Heart left ventricle (tissue), 16 donors: ENCODE results near the gene C6orf132. TPM values are rescaled to one million over a fixed set of nuclear protein-coding genes. Genes with fewer than 3 reads are reported as not detected.

Source experiments
- ATAC-seq, 4 donors: fragments of 200-7000 bp; cut with Tn5 transposase; one replicate each; pipeline ENCODE4 v1.9.1; 2020 to 2022; ENCODE audit warnings: moderate library complexity in 4 of 4, mild to moderate bottlenecking in 3 of 4, moderate number of reproducible peaks in 1 of 4
- DNase-seq, 5 donors: peaks; one replicate each; pipeline ENCODE4 v3.0.0-alpha.2; 2020
- H3K27ac ChIP-seq, 12 donors: fragments of 200-600 bp; sonication (generic) in 4 of 12; one replicate each; pipeline versions ENCODE4 v1.5.0 to v1.8.0; 2016 to 2022; ENCODE audit warnings: mild to moderate bottlenecking in 2 of 12
- H3K27me3 ChIP-seq, 9 donors: fragments of 200-600 bp; sonication (generic) in 2 of 9; one replicate each; pipeline versions ENCODE4 v1.5.1 to v1.8.0; 2016 to 2022; ENCODE audit warnings: mild to moderate bottlenecking in 3 of 9
- H3K36me3 ChIP-seq, 9 donors: fragments of 200-600 bp; sonication (generic) in 2 of 9; one replicate each; pipeline versions ENCODE4 v1.5.0 to v1.8.0; 2018 to 2022; ENCODE audit warnings: mild to moderate bottlenecking in 2 of 9
- H3K4me1 ChIP-seq, 12 donors: fragments of 200-600 bp; sonication (generic) in 4 of 12; one replicate each; pipeline versions ENCODE4 v1.5.0 to v1.8.0; 2016 to 2022; ENCODE audit warnings: mild to moderate bottlenecking in 3 of 12
- H3K4me3 ChIP-seq, 12 donors: fragments of 200-600 bp; sonication (generic) in 4 of 12; one replicate each; pipeline versions ENCODE4 v1.5.0 to v1.8.0; 2017 to 2022; ENCODE audit warnings: mild to moderate bottlenecking in 9 of 12, moderate library complexity in 4 of 12
- H3K9me3 ChIP-seq, 12 donors: fragments of 200-600 bp; sonication (generic) in 4 of 12; one replicate each; pipeline versions ENCODE4 v1.5.0 to v1.8.0; 2016 to 2022; ENCODE audit warnings: mild to moderate bottlenecking in 1 of 12
- POLR2A ChIP-seq, 2 donors: fragments of 450-650 bp; IDR thresholded peaks; one replicate each; pipeline ENCODE4 v1.6.1; 2017; ENCODE audit warnings: antibody characterized with exemption in 2 of 2, mild to moderate bottlenecking in 2 of 2, moderate library complexity in 2 of 2
- WGBS, 4 donors: extraction: QIAGEN DNeasy Blood & Tissue Kit in 2 of 4; methylation state at CpG; one replicate each; pipeline versions ENCODE4 v1.1.5 to v1.1.7; 2013 to 2018; 5-methylcytosine and 5-hydroxymethylcytosine counted together
- intact Hi-C, 10 donors: fragments of 100-400 bp; cut with DNase I; formaldehyde crosslinking; loops; one replicate each; pipeline versions ENCODE4 v1.11.1 to v1.14.2; 2022
- polyA plus RNA-seq, 2 donors: library from polyadenylated mRNA; stranded (reverse); fragments of 200-250 nt; gene quantifications; one replicate each; pipeline ENCODE4 v1.2.3, GENCODE V29; 2013
- total RNA-seq, 9 donors: library from RNA; depleted of rRNA in 2 of 9; stranded (reverse); fragments of >200 nt in 2 of 9; fragmentation: NEBNext Ultra II Directional in 3 of 9; extraction: Animal tissue kit (Norgen Biotek cat#: 25700) in 3 of 9; gene quantifications; one replicate each; pipeline versions ENCODE4 v1.1.0 to v1.2.4, GENCODE V29; 2016 to 2023
- TF ChIP-seq, protein P1 (sequence below), 12 donors: fragments of 200-600 bp; sonication (generic) in 4 of 12; IDR thresholded peaks; one replicate each; pipeline versions ENCODE4 v1.5.0 to v1.8.0; 2018 to 2022; ENCODE audit warnings: antibody characterized with exemption in 12 of 12, mild to moderate bottlenecking in 5 of 12
- donor health status: ischemic (EF 13 %, LVEDD 7.1; RV severe dilation, severe dysfunction).
- donor health status: healthy with polysubstance abuse.
- donor health status: DM: no; HTN: yes; CAD: no.
- donor health status: DM: no; HTN: no; CAD: no.
- donor health status: ischemic (EF 25% LVEDD 6.9; RV normal size, moderate dysfunction).
- donor health status: ischemic (EF 25% LVEDD 5.7; RV mildly dilated, moderate dysfunction).
- donor health status: healthy.
- donor health status: DM: yes; HTN: yes; CAD: no.
- donor health status: ischemic (EF 35%, LVEDD 5.7; RV mildly dilated, moderate dysfunction).
- donor health status: nonischemic (EF 11% LVEDD 7.7; RV severe dilation, severe dysfunction).
- donor health status: DM: yes; HTN: yes; CAD: no.
- donor health status: PGD.
- donor health status: ischemic (EF 29% LVEDD 5.4; RV normal size, mild dysfunction).
- donor health status: nonischemic (EF 23%, LVEDD 6.1; RV moderate dilation, normal function).

The C6orf132 gene
- total and polyA plus RNA-seq, 11 donors, result 0.30 to 5.7 (median 2.2) TPM

DNA sequence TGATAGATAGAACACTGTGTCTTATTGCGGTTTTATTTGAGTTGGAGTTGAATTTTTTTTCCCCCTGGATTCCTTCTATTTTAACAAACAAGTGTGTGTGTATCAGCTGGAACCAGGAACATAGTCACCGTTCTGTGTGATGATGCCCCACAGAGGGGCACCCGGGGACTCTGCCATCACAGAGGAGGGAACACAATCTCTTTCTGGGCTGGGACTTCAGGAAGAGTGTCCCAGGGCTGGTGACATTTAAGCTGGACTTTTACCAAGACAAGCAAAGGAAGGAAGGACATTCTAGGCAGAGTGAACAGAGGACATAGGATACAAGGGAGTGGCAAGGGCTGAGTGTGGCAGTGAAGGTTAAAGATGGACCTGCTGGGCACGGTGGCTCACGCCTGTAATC lies 58.9 kb downstream of the C6orf132 start:
- H3K27me3 ChIP-seq, result no peaks in the 10 kb centered on the region
- ATAC-seq (peak; percentile 17 to 76 (median 56)), DNase-seq (peak in 2 of 5 donors; percentile 19 to 58)
- H3K4me1 ChIP-seq, result peaks cover 0 to 42% (median 10%) of the 10 kb centered on the region in 12 donors
- WGBS, 4 donors, result 40 to 60% (median 57%) methylated on average over 5 of the region's 5 CpGs
- no peaks in the 10 kb centered on the region for H3K9me3 ChIP-seq
- no peak for TF ChIP-seq POLR2A (IDR thresholded peaks at IDR 0.05)
- TF ChIP-seq, protein P1, sequence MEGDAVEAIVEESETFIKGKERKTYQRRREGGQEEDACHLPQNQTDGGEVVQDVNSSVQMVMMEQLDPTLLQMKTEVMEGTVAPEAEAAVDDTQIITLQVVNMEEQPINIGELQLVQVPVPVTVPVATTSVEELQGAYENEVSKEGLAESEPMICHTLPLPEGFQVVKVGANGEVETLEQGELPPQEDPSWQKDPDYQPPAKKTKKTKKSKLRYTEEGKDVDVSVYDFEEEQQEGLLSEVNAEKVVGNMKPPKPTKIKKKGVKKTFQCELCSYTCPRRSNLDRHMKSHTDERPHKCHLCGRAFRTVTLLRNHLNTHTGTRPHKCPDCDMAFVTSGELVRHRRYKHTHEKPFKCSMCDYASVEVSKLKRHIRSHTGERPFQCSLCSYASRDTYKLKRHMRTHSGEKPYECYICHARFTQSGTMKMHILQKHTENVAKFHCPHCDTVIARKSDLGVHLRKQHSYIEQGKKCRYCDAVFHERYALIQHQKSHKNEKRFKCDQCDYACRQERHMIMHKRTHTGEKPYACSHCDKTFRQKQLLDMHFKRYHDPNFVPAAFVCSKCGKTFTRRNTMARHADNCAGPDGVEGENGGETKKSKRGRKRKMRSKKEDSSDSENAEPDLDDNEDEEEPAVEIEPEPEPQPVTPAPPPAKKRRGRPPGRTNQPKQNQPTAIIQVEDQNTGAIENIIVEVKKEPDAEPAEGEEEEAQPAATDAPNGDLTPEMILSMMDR (IDR thresholded peaks at IDR 0.05), result no peak
- H3K27ac ChIP-seq, result peak overlapping the region in 9 of 12 donors; percentile 17 to 87 (median 54)
- H3K4me3 ChIP-seq, result no peak overlapping the region
- peaks cover 0 to 47% (median 26%) of the 10 kb centered on the region in 9 donors for H3K36me3 ChIP-seq
- intact Hi-C loops, result loop anchor here in 1 of 10 donors (10.0 kb wide), 1 partner anchor 461 kb away; no protein-coding TSS in a partner anchor

DNA sequence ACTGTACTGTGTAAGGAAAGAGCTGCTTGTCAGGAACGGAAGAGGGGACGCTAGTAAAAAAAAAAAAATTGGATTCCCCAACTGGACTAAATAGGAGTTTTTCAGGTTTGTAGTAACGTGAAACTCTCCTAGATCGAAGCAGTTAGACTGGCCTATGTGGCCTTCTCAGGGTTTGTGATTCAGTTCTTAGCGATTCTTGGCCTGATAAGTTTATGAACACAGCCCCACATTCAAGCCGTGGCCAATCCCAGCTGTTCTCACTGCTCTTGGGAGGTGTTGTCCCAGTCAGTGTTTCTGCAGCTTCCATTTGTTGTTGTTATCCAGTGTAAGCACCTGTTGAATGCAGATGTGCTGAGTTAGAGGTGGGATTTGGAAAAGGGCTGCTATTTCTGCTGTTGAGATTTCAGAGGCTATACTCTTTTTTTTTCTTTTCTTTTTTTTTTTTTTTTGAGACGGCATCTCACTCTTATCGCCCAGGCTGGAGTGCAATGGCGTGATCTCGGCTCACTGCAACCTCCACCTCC lies 62.4 kb downstream of the C6orf132 start:
- intact Hi-C loops, result loop anchor here in 9 of 10 donors (5.0 to 10.0 kb wide), 6 partner anchors 132 to 467 kb away; partner anchors contain the start of gene MRPS10 (in 1 of the 9)
- Histone ChIP-seq H3K27ac (peak overlapping the region in 2 of 12 donors; percentile 22 to 23), H3K36me3 (peaks cover 0 to 81% (median 51%) of the 10 kb centered on the region in 9 donors), H3K9me3 (no peaks in the 10 kb centered on the region), H3K27me3 (no peaks in the 10 kb centered on the region), H3K4me1 (peaks cover 0 to 31% (median 1%) of the 10 kb centered on the region in 12 donors), H3K4me3 (no peak overlapping the region)
- ATAC-seq (no peak), DNase-seq (no peak)
- WGBS, 4 donors, result 90 to 94% (median 93%) methylated on average over 10 of the region's 10 CpGs
- TF ChIP-seq, protein P1 (IDR thresholded peaks at IDR 0.05), result no peak
- TF ChIP-seq POLR2A (IDR thresholded peaks at IDR 0.05), result no peak

DNA sequence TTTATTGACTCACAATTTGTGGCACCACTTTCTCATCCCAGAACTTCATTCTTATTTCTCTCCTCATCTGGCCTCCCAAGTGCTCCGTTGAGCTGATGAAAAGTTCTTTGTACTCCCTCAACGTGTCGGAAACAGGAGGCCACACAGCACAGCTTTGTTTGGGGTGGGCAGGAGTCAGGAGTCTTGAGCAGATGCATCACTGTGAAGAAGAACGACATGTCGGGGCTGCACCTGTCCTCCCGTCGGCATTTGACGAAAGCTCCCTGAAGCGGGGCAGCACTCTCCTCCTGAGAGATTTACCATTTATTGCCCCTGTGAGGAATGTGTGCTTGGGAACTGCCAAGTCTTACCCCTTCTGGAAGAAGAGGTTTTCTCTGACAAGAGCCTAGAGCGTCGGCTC lies 64.0 kb downstream of the C6orf132 start:
- Histone ChIP-seq H3K4me1 (peaks cover 0 to 42% (median 0%) of the 10 kb centered on the region in 12 donors), H3K36me3 (peaks cover 0 to 91% (median 61%) of the 10 kb centered on the region in 9 donors), H3K27ac (peak overlapping the region in 1 of 12 donors; percentile 11), H3K9me3 (no peaks in the 10 kb centered on the region), H3K4me3 (no peak overlapping the region), H3K27me3 (no peaks in the 10 kb centered on the region)
- intact Hi-C loops, result loop anchor here in 9 of 10 donors (5.0 to 10.0 kb wide), 6 partner anchors 134 to 469 kb away; partner anchors contain the start of gene MRPS10 (in 1 of the 9)
- ATAC-seq (no peak), DNase-seq (peak in 1 of 5 donors; percentile 4)
- TF ChIP-seq, protein P1 (IDR thresholded peaks at IDR 0.05), result no peak
- TF ChIP-seq POLR2A (IDR thresholded peaks at IDR 0.05), result no peak
- WGBS, 4 donors, result 86 to 94% (median 90%) methylated on average over 11 of the region's 11 CpGs

DNA sequence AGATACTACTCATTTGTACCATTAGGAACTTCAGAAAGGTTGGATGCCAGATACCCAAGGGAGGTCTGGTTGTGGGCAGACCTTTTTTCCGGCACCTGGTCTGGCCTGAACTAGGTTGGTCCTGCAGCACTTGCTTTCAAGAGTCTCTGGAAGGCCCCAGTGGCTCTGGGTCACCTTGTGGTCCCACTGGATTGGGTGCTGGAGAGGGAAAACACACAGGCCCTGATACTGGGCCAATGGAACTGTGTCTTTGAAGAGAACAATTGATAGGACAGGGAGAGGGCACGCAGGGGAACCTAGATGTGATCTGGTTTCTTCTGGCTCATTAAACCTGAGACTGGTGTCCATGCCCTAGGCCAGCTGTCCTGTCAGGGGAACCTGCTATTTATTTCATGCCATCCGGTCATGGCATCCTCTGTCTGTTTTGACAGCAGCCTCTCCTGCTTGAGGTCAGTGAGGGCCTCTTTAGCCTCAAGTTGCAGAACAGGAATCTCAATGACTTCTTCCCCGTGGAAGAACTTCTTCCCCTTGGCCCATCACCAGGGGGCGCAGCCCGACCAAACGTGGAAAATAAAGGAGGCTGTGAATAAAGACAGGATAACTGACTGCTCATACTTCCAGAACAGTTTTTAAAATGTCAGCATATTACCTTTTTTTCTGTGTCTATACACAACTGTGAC lies 67.1 kb downstream of the C6orf132 start:
- WGBS, 4 donors, result 25 to 32% (median 27%) methylated on average over 7 of the region's 7 CpGs
- intact Hi-C loops, result loop anchor here (1.0 to 10.0 kb wide), 10 partner anchors 30 to 472 kb away; partner anchors contain the start of gene MRPS10 (in 1 of the 10)
- Histone ChIP-seq H3K36me3 (peaks cover 0 to 94% (median 82%) of the 10 kb centered on the region in 9 donors), H3K27ac (peak overlapping the region in 8 of 12 donors; percentile 0 to 71 (median 30)), H3K4me3 (no peak overlapping the region), H3K27me3 (no peaks in the 10 kb centered on the region), H3K9me3 (no peaks in the 10 kb centered on the region), H3K4me1 (peaks cover 0 to 41% (median 0%) of the 10 kb centered on the region in 12 donors)
- ATAC-seq (peak; percentile 10 to 72 (median 66)), DNase-seq (peak; percentile 72 to 84 (median 75))
- no peak for TF ChIP-seq POLR2A (IDR thresholded peaks at IDR 0.05)
- TF ChIP-seq, protein P1 (IDR thresholded peaks at IDR 0.05), result peak; percentile 65 to 90 (median 83)
